Measurements from ENCODE around the gene RAD23B. TPM values are rescaled to one million over a fixed set of nuclear protein-coding genes. Genes with fewer than 3 reads are reported as not detected.

RAD23B gene
- total RNA-seq, 4 donors from 2014 or later, result 69.8 to 94.4 (median 74.4) TPM

DNA sequence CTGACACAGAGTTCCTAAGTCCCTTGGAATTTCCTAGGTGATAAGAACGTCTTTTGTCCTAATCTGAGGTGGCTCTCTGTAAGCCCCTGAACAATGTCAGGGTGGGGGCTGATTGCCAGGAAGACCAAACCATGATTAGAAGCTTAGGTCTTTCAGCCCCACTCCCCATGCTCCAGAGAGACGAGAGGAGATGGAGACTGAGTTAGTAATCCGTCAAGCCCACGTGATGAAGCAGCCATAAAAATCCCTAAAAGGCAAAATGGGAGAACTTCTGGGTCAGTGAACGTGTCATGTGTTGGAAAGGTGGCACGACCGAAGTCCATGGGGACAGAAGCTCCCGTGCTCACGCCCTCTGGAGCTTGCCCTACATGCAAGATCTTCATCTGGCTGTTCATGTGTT, 85.6 kb downstream of the RAD23B start:
- WGBS, 2 donors, result 73 to 82% methylated on average over 9 of the region's 9 CpGs
- intact Hi-C loops (cut with DNase I), result no loop called here
- DNase-seq, result no peak
- no peaks in the 10 kb centered on the region for H3K9me3 ChIP-seq
- H3K36me3 ChIP-seq, result no peaks in the 10 kb centered on the region
- no peaks in the 10 kb centered on the region for H3K27me3 ChIP-seq
- TF ChIP-seq, protein P1, sequence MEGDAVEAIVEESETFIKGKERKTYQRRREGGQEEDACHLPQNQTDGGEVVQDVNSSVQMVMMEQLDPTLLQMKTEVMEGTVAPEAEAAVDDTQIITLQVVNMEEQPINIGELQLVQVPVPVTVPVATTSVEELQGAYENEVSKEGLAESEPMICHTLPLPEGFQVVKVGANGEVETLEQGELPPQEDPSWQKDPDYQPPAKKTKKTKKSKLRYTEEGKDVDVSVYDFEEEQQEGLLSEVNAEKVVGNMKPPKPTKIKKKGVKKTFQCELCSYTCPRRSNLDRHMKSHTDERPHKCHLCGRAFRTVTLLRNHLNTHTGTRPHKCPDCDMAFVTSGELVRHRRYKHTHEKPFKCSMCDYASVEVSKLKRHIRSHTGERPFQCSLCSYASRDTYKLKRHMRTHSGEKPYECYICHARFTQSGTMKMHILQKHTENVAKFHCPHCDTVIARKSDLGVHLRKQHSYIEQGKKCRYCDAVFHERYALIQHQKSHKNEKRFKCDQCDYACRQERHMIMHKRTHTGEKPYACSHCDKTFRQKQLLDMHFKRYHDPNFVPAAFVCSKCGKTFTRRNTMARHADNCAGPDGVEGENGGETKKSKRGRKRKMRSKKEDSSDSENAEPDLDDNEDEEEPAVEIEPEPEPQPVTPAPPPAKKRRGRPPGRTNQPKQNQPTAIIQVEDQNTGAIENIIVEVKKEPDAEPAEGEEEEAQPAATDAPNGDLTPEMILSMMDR (IDR thresholded peaks at IDR 0.05), result no peak
- H3K4me1 ChIP-seq, result no peaks in the 10 kb centered on the region
- H3K27ac ChIP-seq, result no peak overlapping the region
- no peak overlapping the region for H3K4me3 ChIP-seq

DNA sequence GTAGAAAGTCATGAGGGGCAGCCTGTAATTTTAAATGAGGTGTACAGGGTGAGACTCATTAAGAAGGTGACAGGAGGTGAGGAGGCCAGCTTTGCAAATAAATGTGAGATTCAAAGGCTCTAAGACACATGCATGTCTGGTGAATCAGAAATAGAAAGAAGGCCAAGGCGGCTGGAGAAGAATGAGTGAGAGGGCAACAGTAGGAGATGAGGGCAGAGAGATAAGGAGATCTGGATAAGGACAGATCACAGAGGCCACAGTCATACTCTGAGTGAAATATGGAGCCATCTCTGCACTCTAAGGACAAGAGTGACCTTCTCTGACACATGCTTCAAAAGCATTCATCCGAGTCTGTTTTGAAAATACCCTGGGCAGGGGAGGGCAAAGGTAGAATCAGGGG, 90.7 kb downstream of the RAD23B start:
- intact Hi-C loops (cut with DNase I), result no loop called here

DNA sequence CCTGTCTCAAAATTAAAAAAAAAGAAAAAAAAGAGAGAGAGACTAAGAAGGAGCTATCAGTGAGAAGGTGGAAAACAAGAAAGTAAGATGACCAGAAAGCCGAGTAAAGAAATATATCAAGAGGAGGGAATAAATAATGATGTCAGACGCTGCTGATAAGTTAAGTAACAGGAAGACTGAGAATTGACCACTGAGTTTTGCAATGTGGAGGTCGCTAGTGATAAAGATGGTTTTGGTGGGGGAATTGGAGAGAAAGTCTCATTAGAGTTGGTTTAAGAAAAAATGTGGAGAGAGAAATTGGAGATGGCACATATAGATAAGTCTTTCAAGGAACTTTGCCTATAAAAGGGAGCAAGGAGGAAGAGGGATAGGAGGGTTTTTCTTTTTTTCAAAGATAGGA, 91.9 kb downstream of the RAD23B start:
- TF ChIP-seq POLR2A (IDR thresholded peaks at IDR 0.05), result no peak
- TF ChIP-seq, protein P1 (IDR thresholded peaks at IDR 0.05), result no peak
- intact Hi-C loops (cut with DNase I), result no loop called here
- Histone ChIP-seq H3K36me3 (no peaks in the 10 kb centered on the region), H3K4me1 (no peaks in the 10 kb centered on the region), H3K4me3 (no peak overlapping the region), H3K9me3 (no peaks in the 10 kb centered on the region), H3K27me3 (no peaks in the 10 kb centered on the region), H3K27ac (no peak overlapping the region)
- no peak for DNase-seq
- 55 to 70% methylated on average over 3 of the region's 3 CpGs for WGBS, 2 donors

More for the DNA sequence above, 90.7 kb downstream of the RAD23B start:
- Histone ChIP-seq H3K27ac (no peak overlapping the region), H3K36me3 (no peaks in the 10 kb centered on the region), H3K9me3 (no peaks in the 10 kb centered on the region), H3K4me1 (no peaks in the 10 kb centered on the region), H3K4me3 (no peak overlapping the region), H3K27me3 (no peaks in the 10 kb centered on the region)
- no peak for DNase-seq
- TF ChIP-seq POLR2A (IDR thresholded peaks at IDR 0.05), result no peak
- 70 to 79% methylated on average over 2 of the region's 2 CpGs for WGBS, 2 donors

DNA sequence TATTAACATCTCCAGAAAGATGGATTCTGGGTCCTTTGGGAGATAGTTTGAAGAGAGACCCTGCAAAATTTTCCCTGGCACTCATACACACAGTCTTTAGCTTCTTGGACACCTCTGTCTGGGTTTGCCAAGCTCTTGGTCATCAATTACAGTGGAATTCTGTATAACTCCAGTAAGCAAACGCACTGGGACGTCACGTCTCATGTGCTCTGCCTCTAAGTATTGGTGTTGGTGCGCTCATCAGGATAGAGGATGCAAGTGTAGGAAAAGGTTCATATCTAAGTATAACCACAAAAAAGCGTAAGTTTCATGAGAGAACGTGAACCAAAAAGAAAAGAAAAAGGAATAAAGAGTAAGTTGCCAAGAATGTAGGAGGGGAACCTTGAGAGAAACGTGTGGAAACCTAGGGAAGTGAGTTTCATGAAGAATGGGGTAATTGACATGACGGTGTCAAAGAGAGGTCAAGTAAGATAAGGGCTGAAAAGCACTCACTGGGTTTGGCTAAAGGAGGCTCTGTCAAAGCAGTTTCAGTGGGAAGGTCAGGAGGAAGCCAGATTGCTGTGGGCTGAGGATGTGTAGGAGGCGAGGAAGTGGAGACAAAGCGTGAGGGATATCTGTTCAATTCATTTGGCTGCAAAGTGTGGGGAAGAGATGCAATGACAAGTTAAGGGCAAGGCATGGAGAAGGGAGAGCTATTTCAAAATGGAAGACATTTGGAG, 92.7 kb downstream of the RAD23B start:
- H3K36me3 ChIP-seq, result no peaks in the 10 kb centered on the region
- intact Hi-C loops (cut with DNase I), result no loop called here
- no peak for DNase-seq
- TF ChIP-seq POLR2A (IDR thresholded peaks at IDR 0.05), result no peak
- TF ChIP-seq, protein P1 (IDR thresholded peaks at IDR 0.05), result no peak
- H3K27me3 ChIP-seq, result no peaks in the 10 kb centered on the region
- H3K4me3 ChIP-seq, result no peak overlapping the region
- no peak overlapping the region for H3K27ac ChIP-seq
- no peaks in the 10 kb centered on the region for H3K4me1 ChIP-seq
- no peaks in the 10 kb centered on the region for H3K9me3 ChIP-seq
- WGBS, 2 donors, result 61 to 63% methylated on average over 10 of the region's 10 CpGs

DNA sequence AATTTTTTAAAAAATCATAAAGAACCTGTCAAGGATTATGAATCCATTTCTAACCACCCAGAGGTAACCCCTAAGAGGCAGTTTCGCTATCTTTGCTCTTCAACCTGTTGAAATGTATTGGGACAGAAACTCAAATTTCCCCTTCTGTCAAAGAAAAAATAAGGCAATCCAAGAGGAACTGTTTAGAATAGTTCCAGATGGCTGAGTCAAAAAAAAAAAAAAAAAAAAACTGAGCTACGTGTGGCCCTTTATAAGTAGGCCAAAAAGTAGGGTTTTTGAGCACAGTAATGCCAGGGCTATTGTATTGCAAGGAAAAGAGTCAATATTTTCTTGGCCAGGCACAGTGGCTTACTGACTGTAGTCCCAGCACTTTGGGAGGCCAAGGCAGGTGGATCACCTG, 94.9 kb downstream of the RAD23B start:
- intact Hi-C loops (cut with DNase I), result no loop called here
- no peak for TF ChIP-seq POLR2A (IDR thresholded peaks at IDR 0.05)
- TF ChIP-seq, protein P1 (IDR thresholded peaks at IDR 0.05), result no peak
- H3K4me3 ChIP-seq, result no peak overlapping the region
- H3K36me3 ChIP-seq, result no peaks in the 10 kb centered on the region
- DNase-seq, result no peak
- no peak overlapping the region for H3K27ac ChIP-seq
- H3K27me3 ChIP-seq, result no peaks in the 10 kb centered on the region
- no peaks in the 10 kb centered on the region for H3K9me3 ChIP-seq
- 64 to 67% methylated on average over 2 of the region's 2 CpGs for WGBS, 2 donors
- H3K4me1 ChIP-seq, result no peaks in the 10 kb centered on the region

Other genes starting within 250 kb of the RAD23B start
- 100 to 1,000 TPM in 2 of 4 donors, 10 to 100 TPM in 2; 72.0 to 157 (median 106) TPM for gene KLF4, start 206.5 kb downstream of the RAD23B start, total RNA-seq

Measured in esophagus squamous epithelium (tissue), 5 donors.